Measurements from ENCODE around the gene NFS1. TPM values are rescaled to one million over a fixed set of nuclear protein-coding genes. Genes with fewer than 3 reads are reported as not detected.
"Not testable (repeated sequence)": the region's sequence is repeated elsewhere in the genome, so short reads cannot be mapped to it uniquely, and the experiment has no call there.

NFS1 gene
- total RNA-seq, 3 donors from 2014 or later, result 31.7 to 39.7 (median 36.1) TPM

GRCh38 chr20:35695245-35695749 is 3.9 kb downstream of the NFS1 start:
- Histone ChIP-seq H3K4me3 (no peak overlapping the region), H3K27me3 (no peaks in the 10 kb centered on the region), H3K4me1 (peaks cover 3 to 6% of the 10 kb centered on the region in 2 donors), H3K9me3 (no peaks in the 10 kb centered on the region), H3K36me3 (no peaks in the 10 kb centered on the region), H3K27ac (no peak overlapping the region)
- no peak for DNase-seq (ENCODE audit: low spot score in 2 of 2)
- no peak for TF ChIP-seq POLR2AphosphoS5 (IDR thresholded peaks at IDR 0.05)
- TF ChIP-seq, protein P1, sequence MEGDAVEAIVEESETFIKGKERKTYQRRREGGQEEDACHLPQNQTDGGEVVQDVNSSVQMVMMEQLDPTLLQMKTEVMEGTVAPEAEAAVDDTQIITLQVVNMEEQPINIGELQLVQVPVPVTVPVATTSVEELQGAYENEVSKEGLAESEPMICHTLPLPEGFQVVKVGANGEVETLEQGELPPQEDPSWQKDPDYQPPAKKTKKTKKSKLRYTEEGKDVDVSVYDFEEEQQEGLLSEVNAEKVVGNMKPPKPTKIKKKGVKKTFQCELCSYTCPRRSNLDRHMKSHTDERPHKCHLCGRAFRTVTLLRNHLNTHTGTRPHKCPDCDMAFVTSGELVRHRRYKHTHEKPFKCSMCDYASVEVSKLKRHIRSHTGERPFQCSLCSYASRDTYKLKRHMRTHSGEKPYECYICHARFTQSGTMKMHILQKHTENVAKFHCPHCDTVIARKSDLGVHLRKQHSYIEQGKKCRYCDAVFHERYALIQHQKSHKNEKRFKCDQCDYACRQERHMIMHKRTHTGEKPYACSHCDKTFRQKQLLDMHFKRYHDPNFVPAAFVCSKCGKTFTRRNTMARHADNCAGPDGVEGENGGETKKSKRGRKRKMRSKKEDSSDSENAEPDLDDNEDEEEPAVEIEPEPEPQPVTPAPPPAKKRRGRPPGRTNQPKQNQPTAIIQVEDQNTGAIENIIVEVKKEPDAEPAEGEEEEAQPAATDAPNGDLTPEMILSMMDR (IDR thresholded peaks at IDR 0.05), result no peak
- intact Hi-C loops (cut with DNase I; ENCODE audit: low total_unique reads), result no loop called here

DNA sequence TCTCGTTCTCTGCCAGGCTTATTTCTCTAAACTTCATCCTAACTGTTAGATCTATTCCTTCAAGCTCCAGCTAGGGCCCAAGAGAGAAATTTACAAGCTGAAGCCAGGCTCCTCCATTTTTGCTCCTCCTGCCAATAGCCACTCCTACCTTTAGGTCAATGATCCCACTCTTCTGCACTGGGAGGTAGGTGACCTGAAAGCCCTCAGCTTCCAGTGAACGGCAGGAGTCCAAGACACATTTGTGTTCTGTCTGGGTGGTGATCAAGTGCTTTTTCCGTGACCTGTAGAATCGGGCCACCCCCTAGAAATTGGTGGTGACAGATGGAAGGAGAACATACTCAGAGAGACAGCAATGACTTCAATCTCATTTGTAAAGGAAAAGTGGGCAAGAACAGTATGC is 8.9 kb downstream of the NFS1 start:
- Histone ChIP-seq H3K4me3 (no peak overlapping the region), H3K27ac (no peak overlapping the region), H3K36me3 (no peaks in the 10 kb centered on the region), H3K4me1 (no peaks in the 10 kb centered on the region), H3K9me3 (no peaks in the 10 kb centered on the region), H3K27me3 (no peaks in the 10 kb centered on the region)
- intact Hi-C loops (cut with DNase I; ENCODE audit: low total_unique reads), result no loop called here
- no peak for DNase-seq (ENCODE audit: low spot score in 2 of 2)
- no peak for TF ChIP-seq POLR2A (IDR thresholded peaks at IDR 0.05)
- TF ChIP-seq, protein P1 (IDR thresholded peaks at IDR 0.05), result no peak
- TF ChIP-seq POLR2AphosphoS5 (IDR thresholded peaks at IDR 0.05), result no peak

- H3K36me3 ChIP-seq; H3K27ac ChIP-seq; DNase-seq (ENCODE audit: low spot score in 2 of 2); H3K4me1 ChIP-seq; H3K27me3 ChIP-seq; H3K9me3 ChIP-seq; intact Hi-C loops (cut with DNase I; ENCODE audit: low total_unique reads); H3K4me3 ChIP-seq: not testable (repeated sequence)
Measured at GRCh38 chr20:35686872-35687271, 12.3 kb downstream of the NFS1 start.

GRCh38 chr20:35685368-35685767 is 13.8 kb downstream of the NFS1 start:
- H3K4me1 ChIP-seq; H3K27ac ChIP-seq; H3K9me3 ChIP-seq; H3K4me3 ChIP-seq; intact Hi-C loops (cut with DNase I; ENCODE audit: low total_unique reads); DNase-seq (ENCODE audit: low spot score in 2 of 2); H3K27me3 ChIP-seq; H3K36me3 ChIP-seq: not testable (repeated sequence)

- DNase-seq (ENCODE audit: low spot score in 2 of 2), result no peak
- Histone ChIP-seq H3K27me3 (no peaks in the 10 kb centered on the region), H3K9me3 (no peaks in the 10 kb centered on the region), H3K4me3 (no peak overlapping the region), H3K36me3 (no peaks in the 10 kb centered on the region), H3K4me1 (no peaks in the 10 kb centered on the region), H3K27ac (no peak overlapping the region)
- TF ChIP-seq POLR2AphosphoS5 (IDR thresholded peaks at IDR 0.05) (no peak), POLR2A (IDR thresholded peaks at IDR 0.05) (no peak)
- TF ChIP-seq, protein P1 (IDR thresholded peaks at IDR 0.05), result no peak
- intact Hi-C loops (cut with DNase I; ENCODE audit: low total_unique reads), result no loop called here
Measured at GRCh38 chr20:35681960-35682359, 17.2 kb downstream of the NFS1 start.

DNA sequence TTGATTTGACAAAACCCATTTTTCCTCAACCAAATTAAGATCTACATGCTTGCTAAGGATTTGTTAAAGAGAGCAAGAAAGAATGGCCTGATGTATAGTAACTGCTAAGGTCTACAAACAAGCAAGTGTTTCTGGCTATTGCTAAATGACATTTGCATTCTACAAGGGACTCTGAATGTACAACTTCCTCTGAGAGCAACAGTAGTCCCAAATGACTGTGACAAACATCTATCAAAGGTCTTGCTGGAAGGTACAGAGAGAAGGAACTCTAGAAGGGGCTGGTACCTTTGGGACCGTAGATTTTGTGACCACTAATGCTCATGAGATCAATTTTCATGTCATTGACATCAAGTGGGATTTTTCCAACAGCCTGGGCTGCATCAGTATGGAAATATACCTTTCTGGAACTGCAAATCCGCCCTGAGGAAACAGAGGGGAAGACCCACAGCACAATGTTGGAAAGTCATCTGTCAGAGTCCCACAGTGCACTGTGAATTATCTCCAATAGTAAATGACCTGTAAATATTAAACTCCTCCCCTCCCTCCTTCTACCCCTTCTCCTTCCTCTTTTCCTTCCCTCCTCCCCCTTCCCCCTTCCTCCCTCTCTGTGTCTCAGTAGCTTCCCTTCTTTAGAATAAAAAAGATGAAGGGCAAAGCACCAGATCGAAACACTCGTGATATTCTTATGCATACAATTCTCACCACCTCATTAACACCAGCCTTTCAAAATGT is 18.5 kb downstream of the NFS1 start:
- Histone ChIP-seq H3K4me1 (no peaks in the 10 kb centered on the region), H3K27ac (no peak overlapping the region), H3K27me3 (no peaks in the 10 kb centered on the region), H3K4me3 (no peak overlapping the region), H3K9me3 (no peaks in the 10 kb centered on the region), H3K36me3 (no peaks in the 10 kb centered on the region)
- DNase-seq (ENCODE audit: low spot score in 2 of 2), result no peak
- TF ChIP-seq POLR2AphosphoS5 (IDR thresholded peaks at IDR 0.05) (no peak), POLR2A (IDR thresholded peaks at IDR 0.05) (no peak)
- TF ChIP-seq, protein P1 (IDR thresholded peaks at IDR 0.05), result no peak
- intact Hi-C loops (cut with DNase I; ENCODE audit: low total_unique reads), result no loop called here
